Astrocyte (in vitro differentiated cells and primary cell): ENCODE data around the gene BCO1. TPM values are rescaled to one million over a fixed set of nuclear protein-coding genes. Genes with fewer than 3 reads are reported as not detected.

ENCODE experiments used
- DNase-seq: peaks from one replicate; pipeline ENCODE4 v3.0.0-alpha.2; 2010; ENCODE audit warnings: low read depth
- FAIRE-seq: peaks from 2 replicates; lab custom pipeline; 2011; peaks lifted over from hg19 to GRCh38; lab: Jason Lieb, UNC
- H2AFZ ChIP-seq: 2 replicates; pipeline ENCODE4 v1.6.0; 2012; ENCODE audit warnings: low read depth, low read length, inconsistent platforms
- H3K27ac ChIP-seq: 2 replicates; pipeline ENCODE4 v1.5.1; 2011; ENCODE audit warnings: low read depth, low read length, inconsistent platforms
- H3K27me3 ChIP-seq: 2 replicates; pipeline ENCODE4 v1.6.0; 2011; ENCODE audit warnings: low read length, inconsistent platforms; ENCODE audit not compliant: insufficient read depth
- H3K36me3 ChIP-seq: 2 replicates; pipeline ENCODE4 v1.5.1; 2011; ENCODE audit warnings: low read length, inconsistent platforms; ENCODE audit not compliant: insufficient read depth
- H3K4me1 ChIP-seq: 2 replicates; pipeline ENCODE4 v1.5.1; 2011; ENCODE audit warnings: low read length, inconsistent platforms; ENCODE audit not compliant: insufficient read depth
- H3K4me2 ChIP-seq: 2 replicates; pipeline ENCODE4 v1.6.0; 2012; ENCODE audit warnings: low read length, inconsistent platforms
- H3K4me3 ChIP-seq: 2 replicates; pipeline ENCODE4 v1.5.1; 2011; ENCODE audit warnings: low read depth, mild to moderate bottlenecking, low read length, inconsistent platforms; ENCODE audit not compliant: insufficient read depth
- H3K79me2 ChIP-seq: 2 replicates; pipeline ENCODE4 v1.6.0; 2012; ENCODE audit warnings: mild to moderate bottlenecking, low read length, inconsistent platforms; ENCODE audit not compliant: insufficient read depth
- H3K9ac ChIP-seq: 2 replicates; pipeline ENCODE4 v1.6.0; 2012; ENCODE audit warnings: mild to moderate bottlenecking, low read length, inconsistent platforms
- H3K9me3 ChIP-seq: 2 replicates; pipeline ENCODE4 v1.5.1; 2012; ENCODE audit warnings: low read depth, mild to moderate bottlenecking, low read length, inconsistent platforms; ENCODE audit not compliant: insufficient read depth
- H4K20me1 ChIP-seq: 2 replicates; pipeline ENCODE4 v1.6.0; 2012; ENCODE audit warnings: low read length, inconsistent platforms; ENCODE audit not compliant: insufficient read depth
- H3K27ac Mint-ChIP-seq: one replicate; pipeline ENCODE4 v1.8.0; 2021; ENCODE audit warnings: mild to moderate bottlenecking, mixed read lengths; ENCODE audit not compliant: unreplicated experiment
- H3K27me3 Mint-ChIP-seq: one replicate; pipeline ENCODE4 v1.8.0; 2021; ENCODE audit warnings: low read depth, mixed read lengths; ENCODE audit not compliant: unreplicated experiment
- H3K36me3 Mint-ChIP-seq: one replicate; pipeline ENCODE4 v1.8.0; 2021; ENCODE audit warnings: low read depth, mixed read lengths; ENCODE audit not compliant: unreplicated experiment
- H3K4me1 Mint-ChIP-seq: one replicate; pipeline ENCODE4 v1.8.0; 2021; ENCODE audit warnings: low read depth, mixed read lengths; ENCODE audit not compliant: unreplicated experiment
- H3K4me3 Mint-ChIP-seq: one replicate; pipeline ENCODE4 v1.8.0; 2021; ENCODE audit warnings: mild to moderate bottlenecking, moderate library complexity, mixed read lengths; ENCODE audit not compliant: unreplicated experiment
- H3K9me3 Mint-ChIP-seq: one replicate; pipeline ENCODE4 v1.8.0; 2021; ENCODE audit warnings: mild to moderate bottlenecking, mixed read lengths; ENCODE audit not compliant: unreplicated experiment
- EZH2 ChIP-seq: IDR thresholded peaks from 2 replicates; pipeline ENCODE4 v1.6.1; 2012; ENCODE audit warnings: mild to moderate bottlenecking, low read length, inconsistent platforms; ENCODE audit not compliant: insufficient read depth
- total RNA-seq: library from RNA; stranded (reverse); gene quantifications from 2 replicates; pipeline ENCODE4 v1.2.1, GENCODE V29; 2021
- TF ChIP-seq, protein P1 (sequence below): IDR thresholded peaks from 2 replicates; pipeline ENCODE4 v1.5.1; 2011; ENCODE audit warnings: low read depth, mild to moderate bottlenecking, inconsistent platforms, low read length, moderate library complexity; ENCODE audit not compliant: insufficient read depth

The BCO1 gene
- total RNA-seq, 1 donor from 2014 or later, result not detected

DNA sequence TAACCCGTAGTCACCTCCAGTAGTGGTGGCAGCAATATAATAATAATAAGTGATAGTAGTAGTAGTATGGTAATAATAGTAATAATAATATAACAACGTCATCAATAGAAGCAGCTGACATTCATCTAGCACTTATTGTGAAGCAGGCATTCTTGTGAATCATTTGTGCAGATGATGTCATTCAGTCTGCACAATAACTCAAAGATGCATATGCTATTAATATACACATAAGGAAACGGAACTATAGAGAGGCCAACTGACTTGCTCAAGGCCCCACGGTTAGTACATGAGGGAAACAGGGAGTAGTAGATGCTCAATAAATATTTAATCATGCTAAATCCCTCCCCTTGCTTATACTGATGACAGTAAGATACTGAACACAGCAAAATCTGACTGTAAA lies 40.9 kb downstream of the BCO1 start:
- Histone ChIP-seq H3K9ac (no peak overlapping the region), H3K27me3 (peaks cover 2% of the 10 kb centered on the region), H3K79me2 (no peaks in the 10 kb centered on the region), H3K36me3 (no peaks in the 10 kb centered on the region), H4K20me1 (no peaks in the 10 kb centered on the region), H3K27ac (no peak overlapping the region), H3K9me3 (no peaks in the 10 kb centered on the region), H3K4me1 (no peaks in the 10 kb centered on the region), H3K4me2 (no peak overlapping the region), H2AFZ (no peak overlapping the region), H3K4me3 (no peak overlapping the region)
- TF ChIP-seq, protein P1, sequence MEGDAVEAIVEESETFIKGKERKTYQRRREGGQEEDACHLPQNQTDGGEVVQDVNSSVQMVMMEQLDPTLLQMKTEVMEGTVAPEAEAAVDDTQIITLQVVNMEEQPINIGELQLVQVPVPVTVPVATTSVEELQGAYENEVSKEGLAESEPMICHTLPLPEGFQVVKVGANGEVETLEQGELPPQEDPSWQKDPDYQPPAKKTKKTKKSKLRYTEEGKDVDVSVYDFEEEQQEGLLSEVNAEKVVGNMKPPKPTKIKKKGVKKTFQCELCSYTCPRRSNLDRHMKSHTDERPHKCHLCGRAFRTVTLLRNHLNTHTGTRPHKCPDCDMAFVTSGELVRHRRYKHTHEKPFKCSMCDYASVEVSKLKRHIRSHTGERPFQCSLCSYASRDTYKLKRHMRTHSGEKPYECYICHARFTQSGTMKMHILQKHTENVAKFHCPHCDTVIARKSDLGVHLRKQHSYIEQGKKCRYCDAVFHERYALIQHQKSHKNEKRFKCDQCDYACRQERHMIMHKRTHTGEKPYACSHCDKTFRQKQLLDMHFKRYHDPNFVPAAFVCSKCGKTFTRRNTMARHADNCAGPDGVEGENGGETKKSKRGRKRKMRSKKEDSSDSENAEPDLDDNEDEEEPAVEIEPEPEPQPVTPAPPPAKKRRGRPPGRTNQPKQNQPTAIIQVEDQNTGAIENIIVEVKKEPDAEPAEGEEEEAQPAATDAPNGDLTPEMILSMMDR, result no peak
- TF ChIP-seq EZH2, result no peak
- DNase-seq, result peak; percentile 33
- Mint-ChIP-seq H3K27ac (no peak overlapping the region), H3K4me1 (no peaks in the 10 kb centered on the region), H3K36me3 (no peaks in the 10 kb centered on the region), H3K27me3 (peaks cover 7% of the 10 kb centered on the region), H3K9me3 (no peaks in the 10 kb centered on the region), H3K4me3 (no peak overlapping the region)
- no peak for FAIRE-seq

DNA sequence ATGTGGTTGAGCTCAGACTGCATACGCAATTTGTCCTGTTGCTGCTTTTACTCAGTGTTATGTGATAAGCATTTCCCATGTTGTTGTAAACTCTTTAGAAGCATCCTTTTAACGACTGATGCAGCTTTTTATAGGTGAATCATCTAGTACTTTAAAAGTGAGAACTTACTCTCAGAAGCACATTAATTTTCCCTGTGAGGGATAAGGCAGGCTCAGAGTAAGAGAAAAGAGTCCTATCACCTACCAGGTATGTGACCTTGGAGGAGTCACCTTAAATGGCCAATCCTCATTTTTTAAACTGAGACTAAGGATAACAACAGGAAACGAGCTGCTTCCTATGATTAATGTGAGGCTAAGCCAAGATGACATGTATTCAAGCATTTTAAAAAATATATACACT lies 41.9 kb downstream of the BCO1 start:
- Histone ChIP-seq H3K36me3 (no peaks in the 10 kb centered on the region), H3K9ac (no peak overlapping the region), H3K27me3 (peaks cover 2% of the 10 kb centered on the region), H3K9me3 (no peaks in the 10 kb centered on the region), H4K20me1 (no peaks in the 10 kb centered on the region), H2AFZ (no peak overlapping the region), H3K4me1 (no peaks in the 10 kb centered on the region), H3K27ac (no peak overlapping the region), H3K4me2 (peak overlapping the region; percentile 8), H3K4me3 (no peak overlapping the region), H3K79me2 (no peaks in the 10 kb centered on the region)
- H3K4me3 Mint-ChIP-seq, result no peak overlapping the region
- no peaks in the 10 kb centered on the region for H3K9me3 Mint-ChIP-seq
- peaks cover 7% of the 10 kb centered on the region for H3K27me3 Mint-ChIP-seq
- no peak for FAIRE-seq
- DNase-seq, result peak; percentile 42
- H3K27ac Mint-ChIP-seq, result no peak overlapping the region
- no peak for TF ChIP-seq EZH2
- TF ChIP-seq, protein P1, result no peak
- H3K4me1 Mint-ChIP-seq, result no peaks in the 10 kb centered on the region
- H3K36me3 Mint-ChIP-seq, result no peaks in the 10 kb centered on the region

DNA sequence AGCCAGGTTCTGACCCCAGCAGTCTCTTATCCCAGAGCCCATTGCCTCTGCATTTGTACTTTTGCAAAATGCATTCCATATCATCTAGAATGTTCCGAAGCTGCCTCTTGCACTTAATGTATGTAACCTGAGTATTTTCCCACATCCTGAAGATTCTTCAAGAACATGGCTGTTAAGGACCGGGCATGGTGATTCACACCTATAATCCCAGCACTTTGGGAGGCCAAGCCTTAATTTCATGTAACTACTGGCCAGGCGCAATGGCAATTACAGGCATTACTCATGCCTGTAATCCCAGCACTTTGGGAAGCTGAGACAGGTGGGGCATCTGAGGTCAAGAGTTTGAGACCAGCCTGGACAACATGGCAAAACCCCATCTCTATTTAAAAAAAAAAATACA lies 44.6 kb downstream of the BCO1 start:
- DNase-seq, result no peak
- no peaks in the 10 kb centered on the region for H4K20me1 ChIP-seq
- Mint-ChIP-seq H3K27ac (no peak overlapping the region), H3K9me3 (no peaks in the 10 kb centered on the region), H3K4me1 (no peaks in the 10 kb centered on the region), H3K36me3 (no peaks in the 10 kb centered on the region), H3K27me3 (peaks cover 3% of the 10 kb centered on the region), H3K4me3 (no peak overlapping the region)
- H3K36me3 ChIP-seq, result no peaks in the 10 kb centered on the region
- no peak overlapping the region for H3K27ac ChIP-seq
- no peak overlapping the region for H3K4me3 ChIP-seq
- peaks cover 2% of the 10 kb centered on the region for H3K27me3 ChIP-seq
- no peak overlapping the region for H3K9ac ChIP-seq
- TF ChIP-seq, protein P1, result no peak
- no peak for TF ChIP-seq EZH2
- H3K4me1 ChIP-seq, result no peaks in the 10 kb centered on the region
- no peaks in the 10 kb centered on the region for H3K9me3 ChIP-seq
- no peaks in the 10 kb centered on the region for H3K79me2 ChIP-seq
- no peak for FAIRE-seq
- no peak overlapping the region for H3K4me2 ChIP-seq
- H2AFZ ChIP-seq, result no peak overlapping the region
